ENCODE data around the gene NSD1.

Gene NSD1

GRCh38 chr5:177260961-177261360 lies 127.4 kb downstream of the NSD1 start:
- no peak overlapping the region for H3K27ac ChIP-seq (ENCODE audit: low read depth, low read length)
- no peak overlapping the region for H3K4me3 ChIP-seq (ENCODE audit: low read length)
- no peaks in the 10 kb centered on the region for H3K4me1 ChIP-seq (ENCODE audit: control insufficient read depth, low read length)
- TF ChIP-seq EZH2phosphoT487 (IDR thresholded peaks at IDR 0.05; ENCODE audit: borderline replicate concordance, low read length) (no peak), CTCF (IDR thresholded peaks at IDR 0.05; ENCODE audit: low read depth, low read length, poor library complexity, severe bottlenecking) (no peak)
- H3K36me3 ChIP-seq (ENCODE audit: control insufficient read depth, low read length) = peaks cover 90% of the 10 kb centered on the region
- H3K9me3 ChIP-seq (ENCODE audit: control insufficient read depth, insufficient read depth, low read length) = no peaks in the 10 kb centered on the region
- no peaks in the 10 kb centered on the region for H3K27me3 ChIP-seq (ENCODE audit: control insufficient read depth, low read length)
- 0 out of 2 replicates have a peak, but pooled peaks cover 5% of the 10 kb centered on the region for H3F3A ChIP-seq (ENCODE audit: control insufficient read depth, insufficient read depth)
- H3K79me2 ChIP-seq (ENCODE audit: control insufficient read depth, low read length) = no peaks in the 10 kb centered on the region
- H3K9me2 ChIP-seq (replicated peaks; ENCODE audit: control insufficient read depth, low read length) = no peaks in the 10 kb centered on the region
- H3K4me2 ChIP-seq (ENCODE audit: low read length) = no peak overlapping the region
- H4K20me1 ChIP-seq (ENCODE audit: control insufficient read depth, insufficient read depth, low read depth, low read length) = no peaks in the 10 kb centered on the region; the same call in 1 of the 2 replicates

GRCh38 chr5:177261510-177261909 lies 127.9 kb downstream of the NSD1 start:
- TF ChIP-seq CTCF (IDR thresholded peaks at IDR 0.05; ENCODE audit: low read depth, low read length, poor library complexity, severe bottlenecking) (no peak), EZH2phosphoT487 (IDR thresholded peaks at IDR 0.05; ENCODE audit: borderline replicate concordance, low read length) (no peak)

GRCh38 chr5:177264178-177264577 lies 130.6 kb downstream of the NSD1 start:
- no peaks in the 10 kb centered on the region for H3K4me1 ChIP-seq (ENCODE audit: control insufficient read depth, low read length)
- H3K79me2 ChIP-seq (ENCODE audit: control insufficient read depth, low read length) = no peaks in the 10 kb centered on the region
- no peaks in the 10 kb centered on the region; the same call in 1 of the 2 replicates for H4K20me1 ChIP-seq (ENCODE audit: control insufficient read depth, insufficient read depth, low read depth, low read length)
- H3K4me3 ChIP-seq (ENCODE audit: low read length) = no peak overlapping the region
- TF ChIP-seq EZH2phosphoT487 (IDR thresholded peaks at IDR 0.05; ENCODE audit: borderline replicate concordance, low read length) = no peak
- no peak for TF ChIP-seq CTCF (IDR thresholded peaks at IDR 0.05; ENCODE audit: low read depth, low read length, poor library complexity, severe bottlenecking)
- peaks cover 87% of the 10 kb centered on the region for H3K36me3 ChIP-seq (ENCODE audit: control insufficient read depth, low read length)
- H3F3A ChIP-seq (ENCODE audit: control insufficient read depth, insufficient read depth) = 0 out of 2 replicates have a peak, but pooled peaks cover 5% of the 10 kb centered on the region
- H3K27me3 ChIP-seq (ENCODE audit: control insufficient read depth, low read length) = no peaks in the 10 kb centered on the region
- H3K27ac ChIP-seq (ENCODE audit: low read depth, low read length) = no peak overlapping the region
- no peaks in the 10 kb centered on the region for H3K9me3 ChIP-seq (ENCODE audit: control insufficient read depth, insufficient read depth, low read length)
- H3K4me2 ChIP-seq (ENCODE audit: low read length) = no peak overlapping the region
- no peaks in the 10 kb centered on the region for H3K9me2 ChIP-seq (replicated peaks; ENCODE audit: control insufficient read depth, low read length)

More at GRCh38 chr5:177261510-177261909, 127.9 kb downstream of the NSD1 start:
- H3K79me2 ChIP-seq (ENCODE audit: control insufficient read depth, low read length) = no peaks in the 10 kb centered on the region
- no peak overlapping the region for H3K27ac ChIP-seq (ENCODE audit: low read depth, low read length)
- no peaks in the 10 kb centered on the region for H3K27me3 ChIP-seq (ENCODE audit: control insufficient read depth, low read length)
- H3K9me2 ChIP-seq (replicated peaks; ENCODE audit: control insufficient read depth, low read length) = no peaks in the 10 kb centered on the region
- H3K4me3 ChIP-seq (ENCODE audit: low read length) = no peak overlapping the region
- H3F3A ChIP-seq (ENCODE audit: control insufficient read depth, insufficient read depth) = 0 out of 2 replicates have a peak, but pooled peaks cover 5% of the 10 kb centered on the region
- H3K4me2 ChIP-seq (ENCODE audit: low read length) = no peak overlapping the region
- no peaks in the 10 kb centered on the region; the same call in 1 of the 2 replicates for H4K20me1 ChIP-seq (ENCODE audit: control insufficient read depth, insufficient read depth, low read depth, low read length)
- no peaks in the 10 kb centered on the region for H3K4me1 ChIP-seq (ENCODE audit: control insufficient read depth, low read length)
- no peaks in the 10 kb centered on the region for H3K9me3 ChIP-seq (ENCODE audit: control insufficient read depth, insufficient read depth, low read length)
- H3K36me3 ChIP-seq (ENCODE audit: control insufficient read depth, low read length) = peaks cover 91% of the 10 kb centered on the region

Measured in DOHH2 (cell line).